Panc1 (cell line): ENCODE measurements around the gene GNAO1.

Source experiments
- POLR2AphosphoS5 ChIP-seq: IDR thresholded peaks from 2 replicates; pipeline ENCODE4 v1.6.1; 2012; ENCODE audit warnings: mild to moderate bottlenecking, low read depth, low read length, moderate library complexity
- SIN3A ChIP-seq: IDR thresholded peaks from 2 replicates; pipeline ENCODE4 v1.6.1; 2012; ENCODE audit warnings: low read depth, mild to moderate bottlenecking, low read length, moderate library complexity, borderline replicate concordance; ENCODE audit not compliant: insufficient read depth
- TCF7L2 ChIP-seq: IDR thresholded peaks from 2 replicates; pipeline ENCODE4 v1.6.1; 2011; ENCODE audit warnings: mild to moderate bottlenecking, low read depth, low read length, inconsistent platforms
- TF ChIP-seq, protein P1 (sequence below): fragments of 450-650 bp; IDR thresholded peaks from 2 replicates; pipeline ENCODE4 v1.5.1; 2017; ENCODE audit warnings: mild to moderate bottlenecking
- TF ChIP-seq, protein P2 (sequence below), 2 experiments: IDR thresholded peaks; 2 replicates each; pipeline ENCODE4 v1.6.1; 2011 to 2012; ENCODE audit warnings: low read depth in 2 of 2, control low read depth in 1 of 2, low read length in 1 of 2, mild to moderate bottlenecking in 1 of 2, moderate library complexity in 1 of 2; ENCODE audit not compliant: insufficient read depth in 1 of 2

DNA sequence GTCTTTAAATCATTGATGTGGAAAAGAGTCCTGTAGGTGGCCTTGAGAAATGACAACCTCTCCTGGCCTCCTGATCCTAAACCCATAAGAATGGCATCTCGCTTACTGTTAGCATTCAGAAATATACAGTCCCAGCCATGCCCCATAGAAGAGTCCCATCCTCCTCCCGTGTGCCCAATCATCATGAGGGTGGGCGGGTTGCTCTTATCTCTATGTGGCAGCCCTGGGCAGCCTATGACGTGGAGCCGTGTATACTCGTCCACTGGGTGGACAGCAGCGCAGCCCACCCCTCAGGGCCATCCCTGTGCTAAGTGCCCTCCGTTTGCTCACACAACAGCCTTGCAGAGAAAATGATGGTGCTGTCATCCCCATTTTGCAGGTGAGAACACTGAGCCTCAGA lies 128.8 kb downstream of the GNAO1 start:
- TF ChIP-seq, protein P1, sequence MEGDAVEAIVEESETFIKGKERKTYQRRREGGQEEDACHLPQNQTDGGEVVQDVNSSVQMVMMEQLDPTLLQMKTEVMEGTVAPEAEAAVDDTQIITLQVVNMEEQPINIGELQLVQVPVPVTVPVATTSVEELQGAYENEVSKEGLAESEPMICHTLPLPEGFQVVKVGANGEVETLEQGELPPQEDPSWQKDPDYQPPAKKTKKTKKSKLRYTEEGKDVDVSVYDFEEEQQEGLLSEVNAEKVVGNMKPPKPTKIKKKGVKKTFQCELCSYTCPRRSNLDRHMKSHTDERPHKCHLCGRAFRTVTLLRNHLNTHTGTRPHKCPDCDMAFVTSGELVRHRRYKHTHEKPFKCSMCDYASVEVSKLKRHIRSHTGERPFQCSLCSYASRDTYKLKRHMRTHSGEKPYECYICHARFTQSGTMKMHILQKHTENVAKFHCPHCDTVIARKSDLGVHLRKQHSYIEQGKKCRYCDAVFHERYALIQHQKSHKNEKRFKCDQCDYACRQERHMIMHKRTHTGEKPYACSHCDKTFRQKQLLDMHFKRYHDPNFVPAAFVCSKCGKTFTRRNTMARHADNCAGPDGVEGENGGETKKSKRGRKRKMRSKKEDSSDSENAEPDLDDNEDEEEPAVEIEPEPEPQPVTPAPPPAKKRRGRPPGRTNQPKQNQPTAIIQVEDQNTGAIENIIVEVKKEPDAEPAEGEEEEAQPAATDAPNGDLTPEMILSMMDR: no peak
- TF ChIP-seq POLR2AphosphoS5: no peak
- TF ChIP-seq, protein P2, sequence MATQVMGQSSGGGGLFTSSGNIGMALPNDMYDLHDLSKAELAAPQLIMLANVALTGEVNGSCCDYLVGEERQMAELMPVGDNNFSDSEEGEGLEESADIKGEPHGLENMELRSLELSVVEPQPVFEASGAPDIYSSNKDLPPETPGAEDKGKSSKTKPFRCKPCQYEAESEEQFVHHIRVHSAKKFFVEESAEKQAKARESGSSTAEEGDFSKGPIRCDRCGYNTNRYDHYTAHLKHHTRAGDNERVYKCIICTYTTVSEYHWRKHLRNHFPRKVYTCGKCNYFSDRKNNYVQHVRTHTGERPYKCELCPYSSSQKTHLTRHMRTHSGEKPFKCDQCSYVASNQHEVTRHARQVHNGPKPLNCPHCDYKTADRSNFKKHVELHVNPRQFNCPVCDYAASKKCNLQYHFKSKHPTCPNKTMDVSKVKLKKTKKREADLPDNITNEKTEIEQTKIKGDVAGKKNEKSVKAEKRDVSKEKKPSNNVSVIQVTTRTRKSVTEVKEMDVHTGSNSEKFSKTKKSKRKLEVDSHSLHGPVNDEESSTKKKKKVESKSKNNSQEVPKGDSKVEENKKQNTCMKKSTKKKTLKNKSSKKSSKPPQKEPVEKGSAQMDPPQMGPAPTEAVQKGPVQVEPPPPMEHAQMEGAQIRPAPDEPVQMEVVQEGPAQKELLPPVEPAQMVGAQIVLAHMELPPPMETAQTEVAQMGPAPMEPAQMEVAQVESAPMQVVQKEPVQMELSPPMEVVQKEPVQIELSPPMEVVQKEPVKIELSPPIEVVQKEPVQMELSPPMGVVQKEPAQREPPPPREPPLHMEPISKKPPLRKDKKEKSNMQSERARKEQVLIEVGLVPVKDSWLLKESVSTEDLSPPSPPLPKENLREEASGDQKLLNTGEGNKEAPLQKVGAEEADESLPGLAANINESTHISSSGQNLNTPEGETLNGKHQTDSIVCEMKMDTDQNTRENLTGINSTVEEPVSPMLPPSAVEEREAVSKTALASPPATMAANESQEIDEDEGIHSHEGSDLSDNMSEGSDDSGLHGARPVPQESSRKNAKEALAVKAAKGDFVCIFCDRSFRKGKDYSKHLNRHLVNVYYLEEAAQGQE (IDR thresholded peaks at IDR 0.05; ENCODE audit: insufficient read depth in 1 of 2, low read depth in 2 of 2, low read length in 1 of 2): no peak
- no peak for TF ChIP-seq SIN3A
- TF ChIP-seq TCF7L2: no peak
